Mucosa of gallbladder (tissue), 1 donor: ENCODE data around the gene ANKS4B. TPM values are rescaled to one million over a fixed set of nuclear protein-coding genes. Genes with fewer than 3 reads are reported as not detected.
A peak's percentile ranks its signal among the peaks of the same experiment; 100 is the strongest.
"Not testable (repeated sequence)": the region's sequence is repeated elsewhere in the genome, so short reads cannot be mapped to it uniquely, and the experiment has no call there.

ENCODE experiments used
- DNase-seq: peaks from one replicate; pipeline ENCODE4 v3.0.0-alpha.2; 2020; ENCODE audit warnings: low spot score
- total RNA-seq: library from RNA; stranded (reverse); gene quantifications from one replicate; pipeline ENCODE4 v1.2.1, GENCODE V29; 2021
- donor health status: DM: no; HTN: no; CAD: no.

The ANKS4B gene
- total RNA-seq, 1 donor from 2014 or later, result 25.1 TPM

GRCh38 chr16:21262779-21263639, 29.5 kb downstream of the ANKS4B start:
- DNase-seq, result no peak

- peak; percentile 28 for DNase-seq
Measured at GRCh38 chr16:21263640-21264570, 30.4 kb downstream of the ANKS4B start.

GRCh38 chr16:21264571-21265036, 31.1 kb downstream of the ANKS4B start:
- no peak for DNase-seq

- DNase-seq, result no peak
Measured at GRCh38 chr16:21265104-21265837, 31.8 kb downstream of the ANKS4B start.

GRCh38 chr16:21267298-21267697, 33.8 kb downstream of the ANKS4B start:
- no peak for DNase-seq

GRCh38 chr16:21268236-21268635, 34.7 kb downstream of the ANKS4B start:
- DNase-seq, result no peak

GRCh38 chr16:21272253-21272652, 38.8 kb downstream of the ANKS4B start:
- no peak for DNase-seq

- not testable (repeated sequence) for DNase-seq
Measured at GRCh38 chr16:21272763-21273162, 39.3 kb downstream of the ANKS4B start.

GRCh38 chr16:21274172-21274726, 40.8 kb downstream of the ANKS4B start:
- no peak for DNase-seq

GRCh38 chr16:21275529-21275928, 42.0 kb downstream of the ANKS4B start:
- no peak for DNase-seq

- no peak for DNase-seq
Measured at GRCh38 chr16:21276090-21276489, 42.6 kb downstream of the ANKS4B start.

- no peak for DNase-seq
Measured at GRCh38 chr16:21277045-21277926, 43.8 kb downstream of the ANKS4B start.

GRCh38 chr16:21277927-21278706, 44.6 kb downstream of the ANKS4B start, which contains the start of gene CRYM:
TSS of gene CRYM (minus strand) at chr16:21278290. CDS start at chr16:21278251, 39 bp downstream.
- peak; percentile 57 for DNase-seq

- no peak for DNase-seq
Measured at GRCh38 chr16:21279501-21279900, 46.0 kb downstream of the ANKS4B start.

GRCh38 chr16:21281698-21282389, 48.3 kb downstream of the ANKS4B start:
- no peak for DNase-seq

GRCh38 chr16:21283521-21284289, 50.2 kb downstream of the ANKS4B start:
- DNase-seq, result no peak

- no peak for DNase-seq
Measured at GRCh38 chr16:21284414-21284813, 50.9 kb downstream of the ANKS4B start.

- no peak for DNase-seq
Measured at GRCh38 chr16:21285314-21285713, 51.8 kb downstream of the ANKS4B start.
